T-cell (primary cell): Measurements from ENCODE around the gene THSD7A. TPM values are rescaled to one million over a fixed set of nuclear protein-coding genes. Genes with fewer than 3 reads are reported as not detected.

Experiments
- ATAC-seq, 4 experiments: fragments of 200-7000 bp in 3 of 4; fragments of 150-1000 bp in 1 of 4; cut with Tn5 transposase; replicated peaks in 1 of 4; 1 replicate in 3 of 4; 2 replicates in 1 of 4; pipeline ENCODE4 v1.10.0; 2021; ENCODE audit warnings: moderate library complexity in 3 of 4, mild to moderate bottlenecking in 2 of 4, moderate number of reproducible peaks in 1 of 4
- CTCF ChIA-PET, 2 donors: fragments of 300-600 bp; sonication (Branson Sonifier 250); formaldehyde crosslinking; loops; one replicate each; lab custom pipeline; 2022; ENCODE audit warnings: antibody characterized with exemption in 2 of 2; lab: Charles Lee
- POLR2A ChIA-PET, 2 donors: fragments of 300-600 bp; sonication (Branson Sonifier 250); formaldehyde crosslinking; loops; one replicate each; lab custom pipeline; 2022; ENCODE audit warnings: antibody characterized with exemption in 2 of 2; lab: Charles Lee
- DNase-seq, 35 experiments: peaks; one replicate each; pipeline versions ENCODE4 v3.0.0 to v3.0.0-alpha.2; 2013 to 2023
- H3K27ac ChIP-seq: one replicate; pipeline ENCODE4 v1.5.1; 2013; ENCODE audit warnings: low read length
- H3K27me3 ChIP-seq, 2 experiments: replicated peaks in 1 of 2; 1 replicate in 1 of 2; 2 replicates in 1 of 2; pipeline versions ENCODE4 v1.6.1 to v1.7.0; 2013; ENCODE audit warnings: low read length in 1 of 2, mixed read lengths in 1 of 2; ENCODE audit not compliant: control insufficient read depth in 2 of 2, insufficient read depth in 2 of 2; ENCODE audit errors: extremely low read depth in 1 of 2
- H3K36me3 ChIP-seq, 2 donors: 1 replicate in 1 of 2; 2 replicates in 1 of 2; pipeline versions ENCODE4 v1.6.1 to v1.7.0; 2013; ENCODE audit warnings: low read length in 1 of 2; ENCODE audit not compliant: control insufficient read depth in 2 of 2, insufficient read depth in 1 of 2; ENCODE audit errors: extremely low read depth in 1 of 2
- H3K4me1 ChIP-seq, 2 experiments: 1 replicate in 1 of 2; 2 replicates in 1 of 2; pipeline versions ENCODE4 v1.6.1 to v1.7.0; 2013; ENCODE audit warnings: low read length in 2 of 2, mixed read lengths in 1 of 2; ENCODE audit not compliant: insufficient read depth in 2 of 2, control insufficient read depth in 1 of 2; ENCODE audit errors: extremely low read depth in 1 of 2
- H3K4me3 ChIP-seq, 2 donors: 1 replicate in 1 of 2; 2 replicates in 1 of 2; pipeline versions ENCODE4 v1.5.1 to v1.7.0; 2013; ENCODE audit warnings: mild to moderate bottlenecking in 2 of 2, low read length in 1 of 2, moderate library complexity in 1 of 2; ENCODE audit not compliant: control insufficient read depth in 1 of 2; ENCODE audit errors: extremely low read depth in 1 of 2
- H3K9me3 ChIP-seq: 2 replicates; pipeline ENCODE4 v1.7.0; 2013
- H3K27ac Mint-ChIP-seq, 2 donors: one replicate each; pipeline ENCODE4 v1.8.0; 2020 to 2021; ENCODE audit warnings: mild to moderate bottlenecking in 2 of 2, mixed read lengths in 2 of 2
- H3K27me3 Mint-ChIP-seq, 2 donors: one replicate each; pipeline ENCODE4 v1.8.0; 2021 to 2022; ENCODE audit warnings: mixed read lengths in 2 of 2
- H3K36me3 Mint-ChIP-seq: one replicate; pipeline ENCODE4 v1.8.0; 2021; ENCODE audit warnings: mixed read lengths
- H3K4me1 Mint-ChIP-seq, 3 donors: one replicate each; pipeline ENCODE4 v1.8.0; 2020 to 2022; ENCODE audit warnings: mixed read lengths in 3 of 3, mild to moderate bottlenecking in 1 of 3
- H3K4me3 Mint-ChIP-seq, 3 donors: one replicate each; pipeline ENCODE4 v1.8.0; 2020 to 2022; ENCODE audit warnings: mild to moderate bottlenecking in 3 of 3, mixed read lengths in 3 of 3, moderate library complexity in 3 of 3
- H3K9me3 Mint-ChIP-seq, 3 donors: one replicate each; pipeline ENCODE4 v1.8.0; 2020 to 2022; ENCODE audit warnings: mixed read lengths in 3 of 3
- WGBS: methylation state at CpG from one replicate; pipeline ENCODE4 v1.1.5; 2013; ENCODE audit warnings: missing lambda C conversion rate; ENCODE audit not compliant: insufficient coverage; 5-methylcytosine and 5-hydroxymethylcytosine counted together
- total RNA-seq, 35 experiments: library from RNA in 6 of 35; stranded (reverse) in 6 of 35; fragments of 120-200 nt in 1 of 35; gene quantifications; one replicate each; pipeline versions ENCODE4 v1.2.1 to v1.2.4 and lab custom pipeline; 2013 to 2026

The THSD7A gene
- total RNA-seq, 5 donors from 2014 or later (not counting 1 experiment from before 2014, with no cell fraction given) = 0.08 to 0.33 TPM; not detected in 3

- Histone ChIP-seq H3K27me3 (no peaks in the 10 kb centered on the region), H3K4me1 (no peaks in the 10 kb centered on the region), H3K27ac (no peak overlapping the region), H3K9me3 (no peaks in the 10 kb centered on the region), H3K36me3 (no peaks in the 10 kb centered on the region), H3K4me3 (no peak overlapping the region)
- WGBS = 83% methylated on average over 2 of the region's 5 CpGs
- no peak for ATAC-seq
- H3K4me1 Mint-ChIP-seq = no peaks in the 10 kb centered on the region
- H3K9me3 Mint-ChIP-seq = peaks cover 0 to 4% (median 0%) of the 10 kb centered on the region in 3 donors
- ChIA-PET CTCF (no interaction called here), POLR2A (no interaction called here)
- DNase-seq = no peak
- H3K27me3 Mint-ChIP-seq = no peaks in the 10 kb centered on the region
- no peak overlapping the region for H3K4me3 Mint-ChIP-seq
- H3K36me3 Mint-ChIP-seq = no peaks in the 10 kb centered on the region
- no peak overlapping the region for H3K27ac Mint-ChIP-seq
Measured at GRCh38 chr7:11620406-11621253, 211.4 kb downstream of the THSD7A start.

- no peak overlapping the region for H3K27ac Mint-ChIP-seq
- no peaks in the 10 kb centered on the region for H3K36me3 ChIP-seq
- H3K4me3 ChIP-seq = no peak overlapping the region
- no peaks in the 10 kb centered on the region for H3K4me1 ChIP-seq
- H3K27me3 ChIP-seq = no peaks in the 10 kb centered on the region
- no peak for ATAC-seq
- H3K4me1 Mint-ChIP-seq = no peaks in the 10 kb centered on the region
- no peak overlapping the region for H3K27ac ChIP-seq
- WGBS = 0% methylated on average over 1 of the region's 2 CpGs
- ChIA-PET CTCF (no interaction called here), POLR2A (no interaction called here)
- H3K27me3 Mint-ChIP-seq = no peaks in the 10 kb centered on the region
- H3K4me3 Mint-ChIP-seq = no peak overlapping the region
- no peak for DNase-seq
- H3K9me3 Mint-ChIP-seq = no peaks in the 10 kb centered on the region
- H3K9me3 ChIP-seq = no peaks in the 10 kb centered on the region
- no peaks in the 10 kb centered on the region for H3K36me3 Mint-ChIP-seq
Measured at GRCh38 chr7:11616466-11616865, 215.5 kb downstream of the THSD7A start.

- H3K27me3 Mint-ChIP-seq = no peaks in the 10 kb centered on the region
- no peaks in the 10 kb centered on the region for H3K9me3 Mint-ChIP-seq
- Histone ChIP-seq H3K4me3 (no peak overlapping the region), H3K27me3 (no peaks in the 10 kb centered on the region), H3K27ac (no peak overlapping the region), H3K36me3 (no peaks in the 10 kb centered on the region), H3K9me3 (no peaks in the 10 kb centered on the region), H3K4me1 (no peaks in the 10 kb centered on the region)
- no peaks in the 10 kb centered on the region for H3K36me3 Mint-ChIP-seq
- no peak for ATAC-seq
- ChIA-PET CTCF (no interaction called here), POLR2A (no interaction called here)
- no peaks in the 10 kb centered on the region for H3K4me1 Mint-ChIP-seq
- no peak for DNase-seq
- no peak overlapping the region for H3K4me3 Mint-ChIP-seq
- 64% methylated on average over 1 of the region's 2 CpGs for WGBS
- H3K27ac Mint-ChIP-seq = no peak overlapping the region
Measured at GRCh38 chr7:11615174-11615573, 216.8 kb downstream of the THSD7A start.

GRCh38 chr7:11613292-11613930 lies 218.6 kb downstream of the THSD7A start:
- no peak overlapping the region for H3K4me3 ChIP-seq
- no peak for ATAC-seq
- Mint-ChIP-seq H3K27me3 (no peaks in the 10 kb centered on the region), H3K36me3 (no peaks in the 10 kb centered on the region), H3K9me3 (no peaks in the 10 kb centered on the region), H3K4me1 (no peaks in the 10 kb centered on the region), H3K27ac (no peak overlapping the region), H3K4me3 (no peak overlapping the region)
- no peaks in the 10 kb centered on the region for H3K36me3 ChIP-seq
- no peak overlapping the region for H3K27ac ChIP-seq
- no peaks in the 10 kb centered on the region for H3K4me1 ChIP-seq
- POLR2A ChIA-PET = no interaction called here
- WGBS = no CpG with 5 or more reads among the region's 5 CpGs
- CTCF ChIA-PET = no interaction called here
- no peak for DNase-seq
- no peaks in the 10 kb centered on the region for H3K9me3 ChIP-seq
- H3K27me3 ChIP-seq = no peaks in the 10 kb centered on the region

GRCh38 chr7:11612737-11613136 lies 219.3 kb downstream of the THSD7A start:
- Histone ChIP-seq H3K4me3 (no peak overlapping the region), H3K4me1 (no peaks in the 10 kb centered on the region), H3K27me3 (no peaks in the 10 kb centered on the region), H3K9me3 (no peaks in the 10 kb centered on the region), H3K36me3 (no peaks in the 10 kb centered on the region), H3K27ac (no peak overlapping the region)
- Mint-ChIP-seq H3K27me3 (no peaks in the 10 kb centered on the region), H3K9me3 (no peaks in the 10 kb centered on the region), H3K36me3 (no peaks in the 10 kb centered on the region), H3K4me1 (no peaks in the 10 kb centered on the region), H3K4me3 (no peak overlapping the region), H3K27ac (no peak overlapping the region)
- no CpG with 5 or more reads among the region's 1 CpG for WGBS
- ATAC-seq = no peak
- DNase-seq = no peak
- ChIA-PET POLR2A (no interaction called here), CTCF (no interaction called here)

- POLR2A ChIA-PET = no interaction called here
- CTCF ChIA-PET = no interaction called here
- H3K27ac Mint-ChIP-seq = no peak overlapping the region
Measured at GRCh38 chr7:11609096-11609670, 222.8 kb downstream of the THSD7A start.

More at GRCh38 chr7:11609096-11609670, 222.8 kb downstream of the THSD7A start:
- H3K4me3 ChIP-seq = no peak overlapping the region
- no peaks in the 10 kb centered on the region for H3K9me3 ChIP-seq
- DNase-seq (no peak), ATAC-seq (no peak)
- no peak overlapping the region for H3K4me3 Mint-ChIP-seq
- H3K36me3 Mint-ChIP-seq = no peaks in the 10 kb centered on the region
- WGBS = no CpG with 5 or more reads among the region's 2 CpGs
- H3K4me1 Mint-ChIP-seq = no peaks in the 10 kb centered on the region
- no peaks in the 10 kb centered on the region for H3K27me3 Mint-ChIP-seq
- no peak overlapping the region for H3K27ac ChIP-seq
- no peaks in the 10 kb centered on the region for H3K36me3 ChIP-seq
- H3K27me3 ChIP-seq = no peaks in the 10 kb centered on the region
- no peaks in the 10 kb centered on the region for H3K4me1 ChIP-seq
- no peaks in the 10 kb centered on the region for H3K9me3 Mint-ChIP-seq
